Activated CD4-positive, alpha-beta T cell treated with anti-CD3 and anti-CD28 coated beads for 36 hours (primary cell): ENCODE data around the gene FMC1. TPM values are rescaled to one million over a fixed set of nuclear protein-coding genes. Genes with fewer than 3 reads are reported as not detected.
"Not testable (repeated sequence)": the region's sequence is repeated elsewhere in the genome, so short reads cannot be mapped to it uniquely, and the experiment has no call there.

Experiments used
- ATAC-seq: fragments of 200-7000 bp; cut with Tn5 transposase; one replicate; pipeline ENCODE4 v1.10.0; 2021; ENCODE audit warnings: mild to moderate bottlenecking, moderate library complexity
- CTCF ChIA-PET: fragments of 350-600 bp; sonication (Branson Sonifier 250); formaldehyde crosslinking; loops from one replicate; lab custom pipeline; 2021; ENCODE audit warnings: antibody characterized with exemption; lab: Charles Lee
- POLR2A ChIA-PET: fragments of 350-600 bp; sonication (Branson Sonifier 250); formaldehyde crosslinking; loops from one replicate; lab custom pipeline; 2021; ENCODE audit warnings: antibody characterized with exemption, inconsistent platforms; lab: Charles Lee
- DNase-seq: peaks from one replicate; pipeline ENCODE4 v3.0.0-alpha.2; 2020
- H3K27ac Mint-ChIP-seq: one replicate; pipeline ENCODE4 v1.8.0; 2021; ENCODE audit warnings: mixed read lengths
- H3K27me3 Mint-ChIP-seq: one replicate; pipeline ENCODE4 v1.8.0; 2021; ENCODE audit warnings: mixed read lengths
- H3K36me3 Mint-ChIP-seq: one replicate; pipeline ENCODE4 v1.8.0; 2021; ENCODE audit warnings: low read depth, mixed read lengths
- H3K4me1 Mint-ChIP-seq: one replicate; pipeline ENCODE4 v1.8.0; 2021; ENCODE audit warnings: mixed read lengths
- H3K4me3 Mint-ChIP-seq: one replicate; pipeline ENCODE4 v1.8.0; 2021; ENCODE audit warnings: mild to moderate bottlenecking, moderate library complexity, mixed read lengths
- H3K9me3 Mint-ChIP-seq: one replicate; pipeline ENCODE4 v1.8.0; 2021; ENCODE audit warnings: low read depth, mixed read lengths
- intact Hi-C, 2 experiments: fragments of 100-400 bp; cut with DNase I in 1 of 2; cut with micrococcal nuclease in 1 of 2; formaldehyde crosslinking; loops; one replicate each; pipeline versions ENCODE4 v1.14.2 to v1.15.1; 2022 to 2024; cut with DNase I, micrococcal nuclease
- total RNA-seq, 2 experiments: library from RNA; stranded (reverse); gene quantifications; one replicate each; pipeline ENCODE4 v1.2.3, GENCODE V29; 2021

FMC1 gene
- total RNA-seq, 2 experiments from 2014 or later = 1.7 to 7.8 TPM

DNA sequence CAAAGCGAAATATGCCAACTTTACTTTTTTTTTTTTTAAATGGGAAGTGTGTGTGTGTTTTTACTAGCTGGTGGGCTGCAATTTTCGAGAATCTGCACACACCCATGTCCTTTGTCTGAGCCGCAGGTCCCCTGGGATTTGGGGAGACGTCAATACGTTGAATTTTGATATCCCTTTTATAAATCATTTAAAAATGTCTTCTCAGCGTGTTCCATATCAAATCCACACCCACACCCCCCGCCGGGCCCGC is 404 bp upstream of the FMC1 start:
- peaks cover 25% of the 10 kb centered on the region for H3K4me1 Mint-ChIP-seq
- intact Hi-C loops = loop anchor here (1.0 to 10.0 kb wide), 16 partner anchors 19 to 1574 kb away; partner anchors contain the start of genes KDM7A (in 2 of the 2), LUC7L2 (in 2 of the 2), UBN2 (in 2 of the 2) and ZC3HAV1 (in 2 of the 2)
- ChIA-PET POLR2A (interaction anchor here (1.0 to 2.2 kb wide), 2 partner anchors 19 to 340 kb away, joined by 5 to 17 read pairs; partner anchors contain the start of gene LUC7L2), CTCF (interaction anchor here (0.8 to 2.0 kb wide), 4 partner anchors 19 to 207 kb away, joined by 3 to 10 read pairs (median 6); partner anchors contain the start of gene LUC7L2)
- peaks cover 22% of the 10 kb centered on the region for H3K36me3 Mint-ChIP-seq
- ATAC-seq (no peak), DNase-seq (no peak)
- H3K9me3 Mint-ChIP-seq = peaks cover 6% of the 10 kb centered on the region
- peaks cover 2% of the 10 kb centered on the region for H3K27me3 Mint-ChIP-seq
- peak overlapping the region; percentile 99 for H3K27ac Mint-ChIP-seq
- peak overlapping the region; percentile 97 for H3K4me3 Mint-ChIP-seq

DNA sequence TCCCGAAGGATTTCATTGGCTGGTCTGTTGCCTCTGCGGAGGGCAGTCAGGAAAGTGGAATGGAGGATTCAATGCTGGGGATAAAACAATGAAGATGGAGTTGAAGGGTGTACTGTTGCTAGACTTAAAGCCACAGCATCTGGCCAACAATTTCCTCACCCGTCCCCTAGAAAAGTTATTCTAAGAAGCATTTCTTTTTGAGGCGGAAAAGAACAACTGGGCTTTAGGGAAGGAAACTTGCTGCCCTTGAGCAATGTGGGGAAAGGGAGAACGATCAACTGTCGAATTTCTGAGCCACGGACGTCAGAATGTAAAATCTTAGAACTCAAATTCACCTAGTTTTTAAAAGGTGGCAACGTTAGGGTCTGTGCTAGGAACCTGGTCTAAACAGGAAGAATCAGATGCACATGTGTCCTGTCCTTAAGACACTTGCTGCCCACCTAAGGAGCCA is 664 bp downstream of the FMC1 start:
- ATAC-seq = no peak
- peaks cover 25% of the 10 kb centered on the region for H3K4me1 Mint-ChIP-seq
- peaks cover 6% of the 10 kb centered on the region for H3K9me3 Mint-ChIP-seq
- intact Hi-C loops = loop anchor here (1.0 to 10.0 kb wide), 11 partner anchors 110 to 1573 kb away; partner anchors contain the start of genes KDM7A (in 2 of the 2), UBN2 (in 2 of the 2), PARP12 (in 1 of the 2) and TRIM24 (in 1 of the 2)
- H3K27me3 Mint-ChIP-seq = peaks cover 2% of the 10 kb centered on the region
- H3K4me3 Mint-ChIP-seq = peak overlapping the region; percentile 97
- peaks cover 22% of the 10 kb centered on the region for H3K36me3 Mint-ChIP-seq
- no peak for DNase-seq
- H3K27ac Mint-ChIP-seq = peak overlapping the region; percentile 99
- CTCF ChIA-PET = no interaction called here
- POLR2A ChIA-PET = no interaction called here

DNA sequence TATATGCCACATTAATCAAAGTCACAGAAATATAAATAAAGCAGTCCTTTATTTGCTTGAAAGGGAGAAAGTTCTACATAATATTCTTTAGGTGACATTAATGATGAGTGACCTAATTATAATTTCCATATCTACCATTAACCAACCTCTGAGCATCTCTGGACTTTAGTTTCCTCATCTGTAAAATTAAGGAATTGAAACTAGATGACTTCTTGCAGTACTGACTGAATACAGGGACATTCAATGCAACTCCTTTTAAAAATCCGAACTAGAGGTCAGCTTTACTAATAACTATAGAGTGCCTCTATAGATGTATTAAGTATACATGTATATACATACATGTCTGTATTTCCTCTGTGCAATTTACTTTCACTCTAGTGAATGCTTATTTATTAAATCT is 3.9 kb downstream of the FMC1 start:
- Mint-ChIP-seq H3K4me3 (no peak overlapping the region), H3K27me3 (peaks cover 2% of the 10 kb centered on the region), H3K4me1 (peaks cover 20% of the 10 kb centered on the region), H3K27ac (no peak overlapping the region), H3K36me3 (peaks cover 20% of the 10 kb centered on the region), H3K9me3 (peaks cover 2% of the 10 kb centered on the region)
- CTCF ChIA-PET = interaction anchor here (0.8 kb wide), 1 partner anchor 10 kb away, joined by 3 read pairs; no protein-coding TSS in a partner anchor
- ATAC-seq (no peak), DNase-seq (no peak)
- intact Hi-C loops = loop anchor here in 1 of 2 experiments (10.0 kb wide), 1 partner anchor 1570 kb away; no protein-coding TSS in a partner anchor
- POLR2A ChIA-PET = no interaction called here

DNA sequence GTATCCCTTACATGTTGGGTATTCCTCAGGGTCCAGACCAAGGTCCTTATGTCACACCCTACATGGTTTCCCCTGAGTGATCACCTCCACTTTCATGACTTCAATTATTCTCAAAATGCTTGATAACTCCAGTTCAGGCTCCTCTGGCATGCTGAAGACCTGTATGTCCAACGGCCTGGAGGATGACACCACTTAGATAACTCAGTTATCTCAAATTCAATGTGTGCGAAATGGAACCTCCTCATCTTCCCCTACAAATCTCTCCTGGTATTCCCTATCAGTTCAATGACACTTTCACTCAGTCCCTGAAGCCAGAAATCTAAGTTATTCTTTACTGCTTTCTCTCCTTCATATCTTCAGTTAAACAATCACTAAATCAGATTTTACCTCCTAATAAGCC is 9.9 kb downstream of the FMC1 start:
- peaks cover 7% of the 10 kb centered on the region for H3K36me3 Mint-ChIP-seq
- DNase-seq (no peak), ATAC-seq (no peak)
- CTCF ChIA-PET = no interaction called here
- POLR2A ChIA-PET = no interaction called here
- no peaks in the 10 kb centered on the region for H3K9me3 Mint-ChIP-seq
- no peaks in the 10 kb centered on the region for H3K27me3 Mint-ChIP-seq
- no peak overlapping the region for H3K27ac Mint-ChIP-seq
- intact Hi-C loops = no loop called here
- H3K4me3 Mint-ChIP-seq = no peak overlapping the region
- no peaks in the 10 kb centered on the region for H3K4me1 Mint-ChIP-seq

DNA sequence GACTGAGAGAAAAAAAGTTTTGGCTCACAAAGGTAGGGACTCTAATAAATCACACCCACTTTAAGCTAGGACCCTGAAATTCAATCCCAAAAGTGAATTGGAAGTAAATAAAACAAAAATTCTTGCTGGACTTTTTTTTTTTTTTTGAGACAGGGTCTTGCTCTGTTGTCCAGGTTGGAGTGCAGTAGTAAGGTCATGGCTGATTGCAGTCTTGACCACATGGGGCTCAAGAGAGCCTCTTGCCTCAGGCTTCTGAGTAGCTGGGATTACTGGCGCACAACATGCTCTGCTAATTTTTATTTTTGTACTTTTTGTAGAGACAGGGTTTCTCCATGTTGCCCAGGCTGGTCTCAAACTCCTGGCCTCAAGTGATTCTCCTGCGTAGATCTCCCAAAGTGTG is 13.6 kb downstream of the FMC1 start:
- ChIA-PET CTCF (interaction anchor here (0.7 kb wide), 1 partner anchor 9 kb away, joined by 3 read pairs; no protein-coding TSS in a partner anchor), POLR2A (interaction anchor here (0.6 kb wide), 1 partner anchor 16 kb away, joined by 7 read pairs; no protein-coding TSS in a partner anchor)
- H3K27ac Mint-ChIP-seq = no peak overlapping the region
- peaks cover 11% of the 10 kb centered on the region for H3K36me3 Mint-ChIP-seq
- H3K27me3 Mint-ChIP-seq = no peaks in the 10 kb centered on the region
- H3K4me3 Mint-ChIP-seq = no peak overlapping the region
- no peak for ATAC-seq
- H3K4me1 Mint-ChIP-seq = no peaks in the 10 kb centered on the region
- intact Hi-C loops = loop anchor here in 1 of 2 experiments (5.0 kb wide), 1 partner anchor 892 kb away; the partner anchor contains the start of gene TRIM24
- no peaks in the 10 kb centered on the region for H3K9me3 Mint-ChIP-seq
- DNase-seq = no peak

DNA sequence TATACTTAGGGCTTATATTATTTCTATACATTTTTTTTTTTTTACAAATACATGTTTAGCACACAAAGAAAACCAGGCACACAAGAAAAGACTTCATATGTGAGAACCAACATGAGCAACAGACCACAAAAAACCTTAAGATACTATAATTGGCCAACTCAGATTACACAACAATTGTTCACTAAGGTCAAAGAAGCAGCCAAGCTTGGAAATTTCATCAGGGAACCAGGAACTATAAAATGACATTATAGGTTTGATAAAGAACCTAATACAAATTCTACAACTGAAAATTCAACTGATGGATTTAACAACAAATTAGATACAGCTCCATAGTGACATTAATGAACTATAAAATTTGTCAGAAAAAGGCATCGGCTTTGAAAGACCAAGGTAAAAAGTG is 14.2 kb downstream of the FMC1 start:
- ChIA-PET CTCF (interaction anchor here (1.4 kb wide), 1 partner anchor 16 kb away, joined by 3 read pairs; no protein-coding TSS in a partner anchor), POLR2A (interaction anchor here (0.6 kb wide), 1 partner anchor 15 kb away, joined by 7 read pairs; no protein-coding TSS in a partner anchor)
- no peak for ATAC-seq

DNA sequence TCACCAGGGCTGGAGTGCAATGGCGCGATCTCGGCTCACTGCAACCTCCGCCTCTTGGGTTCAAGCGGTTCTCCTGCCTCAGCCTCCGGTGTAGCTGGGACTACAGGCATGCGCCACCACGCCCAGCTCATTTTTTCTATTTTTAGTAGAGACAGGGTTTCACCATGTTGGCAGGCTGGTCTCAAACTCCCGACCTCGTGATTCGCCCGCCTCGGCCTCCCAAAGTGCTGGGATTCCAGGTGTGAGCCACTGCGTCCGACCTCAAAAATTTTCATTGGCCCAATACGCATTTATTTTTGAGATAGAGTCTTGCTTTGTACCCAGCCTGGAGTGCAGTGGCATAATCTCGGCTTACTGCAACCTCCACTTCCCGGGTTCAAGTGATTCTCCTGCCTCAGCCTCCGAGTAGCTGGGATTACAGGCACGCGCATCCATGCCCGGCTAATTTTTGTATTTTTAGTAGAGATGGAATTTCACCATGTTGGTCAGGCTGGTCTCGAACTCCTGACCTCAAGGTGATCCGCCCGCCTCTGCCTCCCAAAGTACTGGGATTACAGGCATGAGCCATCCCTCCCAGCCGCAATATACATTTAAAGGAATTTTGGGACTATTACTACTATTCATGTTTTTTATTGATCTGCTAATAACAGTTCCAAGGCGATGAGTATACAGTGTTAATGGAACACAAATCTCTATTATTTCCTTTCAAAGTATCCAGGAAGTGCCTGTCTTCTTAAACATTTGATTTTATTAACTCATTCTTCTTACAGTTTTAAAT is 16.8 kb downstream of the FMC1 start:
- H3K27ac Mint-ChIP-seq = peak overlapping the region; percentile 98
- CTCF ChIA-PET = interaction anchor here (1.0 kb wide), 1 partner anchor 37 kb away, joined by 3 read pairs; no protein-coding TSS in a partner anchor
- intact Hi-C loops = loop anchor here (2.0 to 5.0 kb wide), 3 partner anchors 249 to 1121 kb away; partner anchors contain the start of genes MKRN1 (in 1 of the 2), TRIM24 (in 1 of the 2) and ZC3HAV1 (in 1 of the 2)

More for the DNA sequence above, 14.2 kb downstream of the FMC1 start:
- Mint-ChIP-seq H3K27ac (no peak overlapping the region), H3K9me3 (no peaks in the 10 kb centered on the region), H3K4me3 (no peak overlapping the region), H3K27me3 (no peaks in the 10 kb centered on the region), H3K4me1 (no peaks in the 10 kb centered on the region), H3K36me3 (peaks cover 12% of the 10 kb centered on the region)
- intact Hi-C loops = loop anchor here in 1 of 2 experiments (5.0 kb wide), 1 partner anchor 893 kb away; the partner anchor contains the start of gene TRIM24
- no peak for DNase-seq

DNA sequence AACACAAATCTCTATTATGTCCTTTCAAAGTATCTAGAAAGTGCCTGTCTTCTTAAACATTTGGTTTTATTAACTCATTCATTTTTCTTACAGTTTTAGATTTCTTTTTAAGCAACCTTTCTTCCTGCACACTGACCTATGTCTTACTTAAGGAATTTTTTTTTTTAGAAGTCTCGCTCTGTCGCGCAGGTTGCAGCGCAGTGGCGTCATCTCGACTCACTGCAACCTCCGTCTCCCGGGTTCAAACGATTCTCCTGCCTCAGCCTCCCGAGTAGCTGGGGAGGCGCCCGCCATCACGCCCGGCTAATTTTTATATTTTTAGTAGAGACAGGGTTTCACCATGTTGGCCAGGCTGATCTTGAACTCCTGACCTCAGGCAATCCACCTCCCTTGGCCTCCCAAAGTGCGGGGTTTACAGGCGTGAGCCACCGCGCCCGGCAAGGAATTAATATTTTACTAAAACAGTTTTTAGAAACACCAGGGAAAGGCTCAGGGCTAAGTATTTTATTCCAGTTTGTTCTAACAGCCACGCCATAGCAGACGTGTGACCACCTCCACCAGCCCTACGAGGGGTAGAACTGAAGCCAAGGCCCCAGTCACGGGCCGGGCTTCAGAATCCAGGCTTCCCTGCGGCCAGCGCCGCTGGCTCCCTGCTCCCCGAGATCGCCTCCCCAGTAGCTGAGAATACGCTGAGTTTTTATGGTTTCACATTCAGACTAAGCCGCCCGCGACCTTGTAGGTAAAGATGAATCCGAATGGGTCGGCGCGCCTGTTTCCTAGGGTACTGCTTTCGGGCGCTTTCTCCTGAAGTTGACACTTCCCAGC is 17.6 kb downstream of the FMC1 start:
- DNase-seq = peak; percentile 73
- H3K4me3 Mint-ChIP-seq = peak overlapping the region; percentile 99
- ChIA-PET CTCF (interaction anchor here (0.6 to 1.0 kb wide), 2 partner anchors 38 to 76 kb away, joined by 3 to 4 read pairs; no protein-coding TSS in a partner anchor), POLR2A (interaction anchor here (1.0 to 2.0 kb wide), 8 partner anchors 12 to 322 kb away, joined by 3 to 17 read pairs (median 4); partner anchors contain the start of gene FMC1)
- H3K27ac Mint-ChIP-seq = peak overlapping the region; percentile 98
- no peaks in the 10 kb centered on the region for H3K9me3 Mint-ChIP-seq
- peaks cover 20% of the 10 kb centered on the region for H3K4me1 Mint-ChIP-seq
- H3K27me3 Mint-ChIP-seq = no peaks in the 10 kb centered on the region
- ATAC-seq = peak; percentile 2
- peaks cover 29% of the 10 kb centered on the region for H3K36me3 Mint-ChIP-seq
- intact Hi-C loops = loop anchor here (1.0 to 5.0 kb wide), 6 partner anchors 18 to 1120 kb away; partner anchors contain the start of genes UBN2 (in 2 of the 2), KDM7A (in 1 of the 2), MKRN1 (in 1 of the 2) and TRIM24 (in 1 of the 2)

More for the DNA sequence above, 16.8 kb downstream of the FMC1 start:
- Mint-ChIP-seq H3K4me1 (peaks cover 14% of the 10 kb centered on the region), H3K4me3 (peak overlapping the region; percentile 99), H3K36me3 (peaks cover 25% of the 10 kb centered on the region)
- not testable (repeated sequence) for H3K9me3 Mint-ChIP-seq, DNase-seq, H3K27me3 Mint-ChIP-seq, ATAC-seq
- POLR2A ChIA-PET = interaction anchor here (0.6 to 1.0 kb wide), 6 partner anchors 13 to 1313 kb away, joined by 3 to 6 read pairs (median 3); no protein-coding TSS in a partner anchor

DNA sequence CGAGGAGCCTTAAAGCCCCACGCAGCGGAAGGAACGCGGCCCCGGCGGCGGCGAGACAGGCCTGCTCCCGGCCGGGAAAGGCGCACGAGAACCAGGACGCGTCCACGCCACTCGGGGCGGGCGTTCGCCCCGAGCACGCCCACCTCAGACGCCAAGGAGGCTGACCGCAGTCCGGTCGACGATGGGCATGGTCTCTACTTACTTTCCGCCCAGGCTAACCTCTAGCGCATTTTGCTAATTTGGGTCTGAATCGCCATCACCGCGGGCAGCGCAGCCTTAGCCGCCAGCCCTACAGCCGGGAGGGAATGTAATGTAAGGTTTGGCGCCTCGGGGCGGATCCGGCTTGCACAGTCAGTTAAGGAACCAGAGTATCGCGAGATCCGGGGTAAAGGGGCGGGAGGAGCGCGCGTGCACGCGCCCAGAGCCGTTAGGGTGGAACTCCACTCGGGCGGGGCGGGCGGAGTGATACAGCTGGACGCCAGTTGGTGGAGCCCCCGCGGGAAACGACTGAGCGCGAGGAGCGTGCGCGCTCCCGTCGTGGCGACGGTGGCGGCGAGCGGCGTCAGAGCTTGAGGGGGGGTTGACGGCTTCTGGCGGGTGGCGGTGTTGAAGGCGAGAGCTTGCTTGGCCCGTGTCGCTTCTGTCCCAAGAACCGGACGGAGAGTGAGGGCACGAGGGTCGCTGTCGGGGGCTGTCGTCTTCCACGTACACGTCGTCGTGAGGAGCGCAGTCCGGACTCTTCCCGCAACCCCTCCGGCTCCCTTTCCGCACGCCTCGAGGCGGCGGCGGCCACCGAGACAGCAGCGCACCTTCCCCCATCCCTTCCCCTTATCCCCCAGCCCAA is 18.5 kb downstream of the FMC1 start, which contains the start of gene LUC7L2:
Gene LUC7L2 (plus strand): TSS at position 529 of the 844 bp plus-strand sequence. CDS start 368 bp downstream, outside the sequence.
- H3K36me3 Mint-ChIP-seq = peaks cover 32% of the 10 kb centered on the region
- H3K9me3 Mint-ChIP-seq = no peaks in the 10 kb centered on the region
- H3K27me3 Mint-ChIP-seq = no peaks in the 10 kb centered on the region
- ATAC-seq = peak; percentile 75
- peak; percentile 100 for DNase-seq
- CTCF ChIA-PET = interaction anchor here (0.6 to 1.5 kb wide), 4 partner anchors 16 to 268 kb away, joined by 3 to 9 read pairs (median 4); no protein-coding TSS in a partner anchor
- H3K27ac Mint-ChIP-seq = peak within 1 kb of the TSS; percentile 98
- POLR2A ChIA-PET = interaction anchor here (0.6 to 2.0 kb wide), 14 partner anchors 13 to 321 kb away, joined by 3 to 17 read pairs (median 4); partner anchors contain the start of gene FMC1
- peak within 1 kb of the TSS; percentile 99 for H3K4me3 Mint-ChIP-seq
- intact Hi-C loops = loop anchor here (1.0 to 10.0 kb wide), 15 partner anchors 19 to 1315 kb away; partner anchors contain the start of genes KDM7A (in 2 of the 2), TRIM24 (in 2 of the 2), UBN2 (in 2 of the 2) and ZC3HAV1 (in 2 of the 2)
- H3K4me1 Mint-ChIP-seq = peaks cover 25% of the 10 kb centered on the region
